Fibroblast of pulmonary artery (primary cell): ENCODE measurements around the gene TJP2.

ENCODE experiments used
- DNase-seq: peaks from one replicate; pipeline ENCODE4 v3.0.0-alpha.2; 2010; ENCODE audit warnings: low read depth
- H3K4me3 ChIP-seq: replicated peaks from 2 replicates; pipeline ENCODE4 v1.5.1; 2011; ENCODE audit warnings: low read depth, mild to moderate bottlenecking, control low read depth, low read length, moderate library complexity
- CTCF ChIP-seq: IDR thresholded peaks from 2 replicates; pipeline ENCODE4 v1.5.1; 2011; ENCODE audit warnings: mild to moderate bottlenecking, control low read depth, low read length, inconsistent platforms; ENCODE audit errors: missing control alignments

The TJP2 gene

DNA sequence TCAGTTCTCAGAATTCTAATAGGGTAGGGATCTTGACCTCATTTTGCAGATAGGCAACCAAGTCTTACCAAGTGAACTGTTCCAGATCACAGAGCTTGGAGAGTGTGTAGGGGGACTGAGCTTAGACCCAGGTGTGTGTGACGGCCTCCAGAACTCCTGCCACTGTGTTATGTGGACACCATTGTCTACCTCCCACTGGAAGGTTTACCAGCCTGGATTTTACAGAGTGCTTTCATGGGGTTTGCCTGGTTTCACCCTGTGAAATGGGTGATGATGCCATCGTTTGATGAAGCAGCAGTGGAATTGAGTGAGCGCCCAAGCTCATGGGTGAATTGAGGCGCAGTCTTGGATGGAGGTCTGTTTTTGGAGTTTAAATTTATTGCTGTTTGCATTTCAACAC is 23.6 kb downstream of the TJP2 start:
- TF ChIP-seq CTCF, result no peak
- no peak overlapping the region for H3K4me3 ChIP-seq
- DNase-seq, result no peak

- DNase-seq, result no peak
- TF ChIP-seq CTCF, result no peak
- no peak overlapping the region for H3K4me3 ChIP-seq
Measured at GRCh38 chr9:69198521-69199220, 24.6 kb downstream of the TJP2 start.

DNA sequence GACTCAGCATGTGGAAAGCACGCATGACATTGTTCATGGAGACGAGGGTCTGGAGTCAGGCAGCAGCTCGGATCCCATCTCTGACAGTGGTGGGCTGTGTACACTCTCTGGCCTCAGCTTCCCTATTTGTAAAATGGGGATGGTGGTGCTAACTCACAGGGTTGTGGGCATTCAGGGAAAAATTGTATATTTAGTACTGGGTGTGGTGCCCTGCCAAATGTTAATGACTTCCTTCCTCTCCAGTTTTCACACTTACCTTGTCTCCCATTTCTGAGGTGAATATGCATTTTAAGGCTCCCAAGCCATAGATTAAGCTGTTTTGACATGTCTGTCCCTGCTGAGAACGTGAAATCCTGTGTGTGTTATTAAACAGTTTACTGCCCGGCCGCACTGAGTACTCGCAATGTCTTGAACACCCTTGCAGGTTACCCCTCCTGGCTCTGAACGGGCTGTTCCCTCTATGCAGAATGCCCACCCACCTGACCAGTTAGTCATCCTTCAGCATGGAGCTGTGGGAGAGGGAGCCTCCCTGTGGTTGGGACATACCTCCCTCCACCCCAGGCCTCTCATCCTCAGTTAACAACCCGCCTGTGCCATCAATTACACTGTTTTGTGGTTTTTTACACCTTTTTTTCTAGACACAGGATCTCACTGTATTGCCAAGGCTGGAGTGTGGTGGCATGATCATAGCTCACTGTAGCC is 25.8 kb downstream of the TJP2 start:
- no peak overlapping the region for H3K4me3 ChIP-seq
- DNase-seq, result peak; percentile 52
- TF ChIP-seq CTCF, result peak; percentile 4

GRCh38 chr9:69202556-69202955 is 28.5 kb downstream of the TJP2 start:
- TF ChIP-seq CTCF, result no peak
- no peak for DNase-seq
- H3K4me3 ChIP-seq, result no peak overlapping the region

- H3K4me3 ChIP-seq, result no peak overlapping the region
- no peak for DNase-seq
- TF ChIP-seq CTCF, result no peak
Measured at GRCh38 chr9:69204326-69204725, 30.2 kb downstream of the TJP2 start.

DNA sequence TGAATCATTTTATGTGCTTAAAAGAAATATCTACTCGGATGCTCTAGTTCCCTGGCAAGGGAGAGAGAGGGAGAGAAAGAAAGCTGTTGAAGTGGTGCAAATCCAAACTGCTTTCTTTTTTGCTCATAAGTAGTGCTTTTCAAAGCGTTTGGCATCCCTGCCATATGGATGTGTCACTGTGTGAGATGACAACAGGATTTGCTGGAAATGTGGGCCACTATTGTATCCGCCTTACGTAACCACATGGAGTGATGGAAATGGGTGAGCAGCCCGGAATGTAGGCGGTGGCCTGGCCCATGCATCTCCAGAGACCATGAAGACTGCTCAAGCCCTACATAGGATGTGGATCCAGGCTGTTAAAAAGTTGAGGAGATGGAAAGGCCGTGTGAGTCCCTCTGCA is 30.8 kb downstream of the TJP2 start:
- DNase-seq, result peak; percentile 75
- H3K4me3 ChIP-seq, result no peak overlapping the region
- TF ChIP-seq CTCF, result no peak
